Measurements from ENCODE around the gene PCBP3.

DNA sequence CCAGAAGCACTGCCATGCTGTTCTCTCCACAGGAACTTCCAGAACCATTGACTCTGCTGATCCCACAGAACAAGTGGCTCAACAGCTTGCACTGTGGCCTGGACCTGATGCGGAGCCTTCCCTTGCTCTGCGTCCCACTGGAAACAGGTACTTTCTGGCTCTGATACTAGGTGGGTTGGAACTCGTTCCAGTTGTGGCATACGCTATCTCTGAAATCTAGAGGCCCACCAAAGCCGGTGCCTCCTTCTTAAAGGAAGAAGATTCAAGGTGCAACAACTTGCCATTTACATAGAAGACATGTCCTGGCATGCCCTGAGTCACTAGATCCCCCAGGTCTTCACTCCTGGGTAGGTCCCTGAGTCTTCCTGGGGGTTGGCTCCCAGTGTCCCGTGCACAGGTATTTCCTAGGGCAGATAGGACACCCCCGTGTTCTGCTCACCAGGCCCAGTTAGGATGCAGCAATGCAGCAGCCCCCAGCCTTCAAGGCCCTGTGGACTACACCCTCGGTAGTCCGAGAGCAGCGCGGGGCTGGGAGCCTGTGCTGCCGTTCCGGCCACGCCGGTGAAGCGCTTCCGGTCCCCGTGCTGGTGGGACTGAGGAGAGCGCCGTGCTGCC is 10.8 kb upstream of the PCBP3 start:
- TF ChIP-seq, protein P1, sequence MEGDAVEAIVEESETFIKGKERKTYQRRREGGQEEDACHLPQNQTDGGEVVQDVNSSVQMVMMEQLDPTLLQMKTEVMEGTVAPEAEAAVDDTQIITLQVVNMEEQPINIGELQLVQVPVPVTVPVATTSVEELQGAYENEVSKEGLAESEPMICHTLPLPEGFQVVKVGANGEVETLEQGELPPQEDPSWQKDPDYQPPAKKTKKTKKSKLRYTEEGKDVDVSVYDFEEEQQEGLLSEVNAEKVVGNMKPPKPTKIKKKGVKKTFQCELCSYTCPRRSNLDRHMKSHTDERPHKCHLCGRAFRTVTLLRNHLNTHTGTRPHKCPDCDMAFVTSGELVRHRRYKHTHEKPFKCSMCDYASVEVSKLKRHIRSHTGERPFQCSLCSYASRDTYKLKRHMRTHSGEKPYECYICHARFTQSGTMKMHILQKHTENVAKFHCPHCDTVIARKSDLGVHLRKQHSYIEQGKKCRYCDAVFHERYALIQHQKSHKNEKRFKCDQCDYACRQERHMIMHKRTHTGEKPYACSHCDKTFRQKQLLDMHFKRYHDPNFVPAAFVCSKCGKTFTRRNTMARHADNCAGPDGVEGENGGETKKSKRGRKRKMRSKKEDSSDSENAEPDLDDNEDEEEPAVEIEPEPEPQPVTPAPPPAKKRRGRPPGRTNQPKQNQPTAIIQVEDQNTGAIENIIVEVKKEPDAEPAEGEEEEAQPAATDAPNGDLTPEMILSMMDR (IDR thresholded peaks at IDR 0.05) = no peak
- no peak for TF ChIP-seq POLR2A (IDR thresholded peaks at IDR 0.05)

Data from right lobe of liver (tissue), 4 donors.